HG03342 (cell line): ENCODE results near the gene GOLGA2.
"Not testable (repeated sequence)": the region's sequence is repeated elsewhere in the genome, so short reads cannot be mapped to it uniquely, and the experiment has no call there.

Experiments used
- ATAC-seq: cut with Tn5 transposase; IDR thresholded peaks from one replicate; pipeline ENCODE4 v1.9.1; 2021; ENCODE audit warnings: mild to moderate bottlenecking, moderate library complexity; ENCODE audit not compliant: unreplicated experiment

GOLGA2 gene

DNA sequence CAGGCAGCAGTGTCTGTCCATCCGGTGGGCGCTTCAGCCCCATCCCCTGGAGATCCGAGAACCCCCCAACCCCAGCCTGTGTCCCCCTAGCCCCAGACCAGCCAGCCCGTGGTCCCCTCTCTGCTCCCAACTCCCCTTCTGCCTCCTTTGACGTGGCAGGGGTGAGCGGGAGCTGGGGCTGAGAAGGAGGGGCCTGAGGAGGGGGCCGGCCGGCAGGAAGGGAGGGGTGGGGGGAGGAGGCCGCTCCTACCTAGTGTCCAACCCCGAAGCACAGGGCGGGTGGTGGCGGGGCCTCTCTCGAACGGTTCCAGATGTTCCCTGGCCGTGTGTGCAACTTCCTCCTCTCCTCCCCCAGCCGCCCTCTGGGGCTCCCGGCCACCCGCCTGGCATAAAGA is 31.0 kb downstream of the GOLGA2 start:
- ATAC-seq: no peak

- ATAC-seq: no peak
Measured at GRCh38 chr9:128244091-128244836, 31.5 kb downstream of the GOLGA2 start.

DNA sequence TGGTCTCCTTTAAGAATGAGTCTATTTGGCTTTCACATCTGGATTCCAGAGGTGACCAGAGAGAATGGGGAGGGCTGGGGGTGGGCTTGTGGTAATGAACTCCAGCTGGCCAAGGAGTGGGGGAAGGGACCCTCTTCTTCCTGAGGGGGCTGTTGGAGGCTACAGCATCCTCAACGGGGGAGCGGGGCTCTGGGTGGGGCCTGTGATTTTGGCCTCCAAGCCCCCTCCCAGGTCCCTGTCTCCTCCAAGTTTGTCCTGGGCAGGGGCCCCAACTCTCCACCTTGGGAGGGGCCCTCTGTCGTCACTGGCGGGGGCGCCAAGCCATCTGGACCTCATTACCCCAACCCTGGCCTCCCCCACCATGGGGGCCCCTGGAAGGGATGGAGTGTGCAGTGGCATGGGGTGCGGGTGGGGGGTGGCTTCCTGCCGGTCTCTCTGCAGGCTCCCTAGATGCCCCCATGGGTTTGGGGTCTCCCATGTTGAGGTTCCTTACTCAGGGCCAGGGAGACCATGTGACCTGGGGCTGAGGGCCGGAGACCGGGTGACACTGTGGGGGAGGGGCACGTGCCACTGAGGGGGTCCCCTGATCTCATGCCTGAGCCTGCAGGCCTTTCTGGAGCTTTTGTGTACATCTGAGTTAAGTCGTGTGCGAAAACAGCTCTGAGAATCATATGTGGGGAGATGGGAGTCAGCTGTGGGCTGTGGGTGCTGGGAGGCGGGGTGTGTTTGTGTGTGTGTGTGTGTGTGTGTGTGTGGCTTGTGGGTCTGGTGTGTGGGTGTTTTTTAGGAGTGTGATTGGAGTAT is 32.4 kb downstream of the GOLGA2 start:
- ATAC-seq: no peak

- no peak for ATAC-seq
Measured at GRCh38 chr9:128242828-128243214, 33.0 kb downstream of the GOLGA2 start.

DNA sequence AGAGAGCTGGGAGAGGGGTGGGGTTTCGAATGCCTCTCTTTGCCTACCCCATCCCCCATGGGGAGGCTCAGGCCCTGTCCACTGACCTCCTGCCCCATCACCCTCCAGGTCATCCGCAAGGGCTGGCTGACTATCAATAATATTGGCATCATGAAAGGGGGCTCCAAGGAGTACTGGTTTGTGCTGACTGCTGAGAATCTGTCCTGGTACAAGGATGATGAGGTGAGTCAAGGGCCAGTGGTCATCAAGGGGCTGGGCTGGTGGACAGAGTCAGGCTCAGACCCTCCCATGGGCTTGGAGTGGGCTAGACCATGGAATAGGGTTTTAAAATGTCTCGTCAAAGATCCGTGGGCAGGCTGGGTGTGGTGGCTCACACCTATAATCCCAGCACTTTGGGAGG is 33.7 kb downstream of the GOLGA2 start:
- no peak for ATAC-seq

DNA sequence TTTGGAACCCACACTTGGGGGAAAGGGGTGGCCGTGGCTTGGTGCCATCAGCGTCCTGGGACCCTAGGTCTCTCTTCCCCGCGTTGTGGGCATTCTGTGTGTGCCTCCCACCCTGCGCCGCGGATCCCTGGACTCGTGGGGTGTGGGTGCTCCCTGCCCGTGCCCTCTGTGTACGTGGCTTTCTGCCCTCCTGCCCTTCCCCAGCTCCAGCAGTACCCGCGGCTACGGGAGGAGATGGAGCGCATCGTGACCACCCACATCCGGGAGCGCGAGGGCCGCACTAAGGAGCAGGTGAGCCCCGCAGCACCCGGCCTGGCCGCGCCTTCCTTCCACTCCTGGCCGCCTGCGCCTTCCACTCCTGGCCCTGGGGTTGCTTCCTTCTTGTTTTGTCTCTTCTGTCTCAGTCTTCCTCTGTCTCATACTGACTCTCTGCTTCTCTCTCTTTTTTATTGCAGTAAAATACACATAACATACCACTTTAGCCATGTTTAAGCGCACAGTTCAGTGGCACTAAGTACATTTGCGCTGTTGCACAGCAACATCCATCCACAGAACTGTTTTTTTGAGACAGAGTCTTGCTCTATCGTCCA is 41.9 kb downstream of the GOLGA2 start:
- ATAC-seq: no peak

DNA sequence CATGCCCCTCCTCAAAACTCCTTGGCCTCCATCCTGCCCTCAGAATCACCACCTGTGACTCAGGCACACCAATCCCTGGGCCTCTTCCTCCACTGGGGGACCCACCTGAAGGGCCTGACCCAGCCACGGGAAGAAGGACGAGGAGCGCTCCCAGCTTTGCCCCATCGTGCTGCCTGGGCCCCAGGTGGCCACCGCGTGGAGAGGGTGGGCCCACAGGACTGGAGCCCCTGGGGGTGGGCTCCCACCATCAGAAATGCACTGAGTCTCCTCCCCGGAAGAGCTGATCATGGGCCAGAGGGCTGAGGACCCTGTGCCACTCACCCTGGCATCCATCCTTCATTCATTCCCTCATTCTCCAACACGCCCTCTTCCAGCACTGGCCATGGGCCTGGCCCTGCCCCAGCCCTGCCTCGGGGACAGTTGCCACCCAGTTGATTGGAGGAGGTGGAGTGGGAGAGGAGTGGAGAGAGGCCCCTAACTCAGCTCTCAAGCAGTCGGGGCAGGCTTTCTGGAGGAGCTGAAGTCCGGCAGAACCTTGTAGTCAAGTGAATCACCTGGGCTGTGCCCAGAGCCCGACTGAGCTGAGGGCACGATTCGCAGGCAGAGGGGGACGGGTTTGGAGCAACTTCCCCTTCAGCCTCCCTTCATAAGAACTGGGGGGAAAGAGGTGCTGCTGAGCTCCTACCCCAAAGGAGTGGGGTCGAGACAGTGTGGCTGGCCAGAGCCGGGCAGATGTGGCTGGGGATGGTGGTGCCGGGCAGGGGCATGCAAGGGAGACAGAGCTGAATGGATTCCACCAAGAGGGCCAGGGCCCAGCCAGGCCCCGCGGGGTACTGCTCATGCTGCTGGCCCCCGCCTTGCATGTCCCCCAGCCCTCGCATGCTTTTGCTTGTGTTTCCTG is 43.0 kb downstream of the GOLGA2 start:
- no peak for ATAC-seq

GRCh38 chr9:128231638-128232527 is 43.9 kb downstream of the GOLGA2 start:
- no peak for ATAC-seq

- ATAC-seq: not testable (repeated sequence)
Measured at GRCh38 chr9:128230897-128231296, 44.9 kb downstream of the GOLGA2 start.

DNA sequence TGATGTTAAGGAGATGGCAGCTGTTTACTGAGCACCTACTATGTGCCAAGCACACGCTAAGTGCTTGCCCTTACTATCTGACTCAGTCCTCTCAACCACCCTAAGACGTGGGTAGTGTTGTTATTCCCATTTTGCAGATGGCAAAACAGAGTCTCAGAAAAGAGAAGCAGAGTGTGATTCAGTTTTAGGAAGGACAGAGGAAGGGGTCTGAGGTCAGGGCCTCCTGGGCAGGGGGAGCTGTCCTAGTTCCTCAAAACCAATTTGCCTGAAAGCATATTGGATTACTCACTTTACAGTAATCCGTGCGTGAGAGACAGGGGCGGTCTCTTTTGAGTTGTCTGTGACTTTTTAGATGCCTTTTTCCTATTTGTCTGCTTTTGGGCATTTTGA is 49.4 kb downstream of the GOLGA2 start:
- no peak for ATAC-seq

DNA sequence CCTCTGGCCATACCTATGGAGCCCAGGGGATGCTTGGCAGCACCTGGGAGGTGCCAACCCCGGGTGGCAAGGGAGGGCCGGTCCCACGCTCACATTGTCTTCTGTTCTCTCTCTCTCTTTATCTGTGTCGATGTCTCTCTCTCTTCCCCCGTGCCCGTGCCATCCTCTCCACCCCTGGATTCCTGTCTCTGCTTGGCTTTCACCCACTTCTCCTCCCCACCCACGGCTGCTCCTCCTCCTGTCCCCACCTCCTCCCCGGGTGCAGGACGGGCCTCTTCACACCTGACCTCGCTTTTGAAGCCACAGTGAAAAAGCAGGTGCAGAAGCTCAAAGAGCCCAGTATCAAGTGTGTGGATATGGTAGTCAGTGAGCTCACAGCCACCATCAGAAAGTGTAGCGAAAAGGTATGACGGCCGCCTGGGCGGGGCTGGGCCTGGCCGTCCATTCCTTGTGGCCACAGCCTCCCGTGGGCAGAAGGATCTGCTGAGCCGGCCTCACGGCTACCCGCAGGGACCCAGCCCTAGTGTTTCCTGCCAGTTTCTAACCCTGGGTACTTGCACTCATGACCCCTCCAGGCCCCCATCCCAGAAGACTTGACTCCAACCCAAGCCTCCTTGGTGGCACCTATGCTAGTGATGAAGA is 49.9 kb downstream of the GOLGA2 start:
- ATAC-seq: no peak

DNA sequence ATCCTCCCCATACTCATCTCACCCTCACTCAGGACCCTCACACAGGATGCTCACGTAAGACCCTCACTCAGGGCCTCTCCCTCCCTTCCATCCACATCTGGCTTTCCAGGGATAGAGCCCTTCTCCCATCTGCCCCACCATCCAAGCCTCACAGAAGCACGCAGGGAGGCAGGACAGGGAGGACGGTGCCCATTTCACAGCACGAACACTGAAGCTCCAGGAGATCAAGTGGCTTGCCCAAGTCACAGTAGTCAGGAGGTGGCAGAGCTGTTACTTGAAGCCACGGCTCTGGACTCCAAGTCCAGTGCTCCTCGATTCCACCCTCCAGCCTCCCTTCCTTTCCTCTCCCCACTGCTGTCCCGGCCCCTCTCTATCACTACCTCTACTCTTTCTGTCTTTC is 50.9 kb downstream of the GOLGA2 start:
- ATAC-seq: no peak

GRCh38 chr9:128222880-128223670 is 52.7 kb downstream of the GOLGA2 start:
- ATAC-seq: no peak

- no peak for ATAC-seq
Measured at GRCh38 chr9:128222026-128222425, 53.8 kb downstream of the GOLGA2 start.

DNA sequence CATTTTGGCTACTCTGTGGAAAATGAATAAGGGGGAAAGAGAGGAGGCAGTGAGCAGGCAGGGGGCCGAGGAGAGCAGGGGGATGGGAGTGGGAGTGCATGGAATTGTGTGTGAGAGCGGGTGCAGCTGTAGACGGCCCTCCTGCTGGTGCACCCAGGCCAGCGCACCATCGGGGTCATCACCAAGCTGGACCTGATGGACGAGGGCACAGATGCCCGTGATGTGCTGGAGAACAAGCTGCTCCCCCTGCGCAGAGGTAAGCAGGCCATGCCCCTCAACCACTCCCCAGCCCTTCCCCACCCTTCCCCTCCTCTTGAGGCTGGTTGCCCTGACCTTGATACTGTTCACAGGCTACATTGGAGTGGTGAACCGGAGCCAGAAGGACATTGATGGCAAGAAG is 56.0 kb downstream of the GOLGA2 start:
- ATAC-seq: no peak

DNA sequence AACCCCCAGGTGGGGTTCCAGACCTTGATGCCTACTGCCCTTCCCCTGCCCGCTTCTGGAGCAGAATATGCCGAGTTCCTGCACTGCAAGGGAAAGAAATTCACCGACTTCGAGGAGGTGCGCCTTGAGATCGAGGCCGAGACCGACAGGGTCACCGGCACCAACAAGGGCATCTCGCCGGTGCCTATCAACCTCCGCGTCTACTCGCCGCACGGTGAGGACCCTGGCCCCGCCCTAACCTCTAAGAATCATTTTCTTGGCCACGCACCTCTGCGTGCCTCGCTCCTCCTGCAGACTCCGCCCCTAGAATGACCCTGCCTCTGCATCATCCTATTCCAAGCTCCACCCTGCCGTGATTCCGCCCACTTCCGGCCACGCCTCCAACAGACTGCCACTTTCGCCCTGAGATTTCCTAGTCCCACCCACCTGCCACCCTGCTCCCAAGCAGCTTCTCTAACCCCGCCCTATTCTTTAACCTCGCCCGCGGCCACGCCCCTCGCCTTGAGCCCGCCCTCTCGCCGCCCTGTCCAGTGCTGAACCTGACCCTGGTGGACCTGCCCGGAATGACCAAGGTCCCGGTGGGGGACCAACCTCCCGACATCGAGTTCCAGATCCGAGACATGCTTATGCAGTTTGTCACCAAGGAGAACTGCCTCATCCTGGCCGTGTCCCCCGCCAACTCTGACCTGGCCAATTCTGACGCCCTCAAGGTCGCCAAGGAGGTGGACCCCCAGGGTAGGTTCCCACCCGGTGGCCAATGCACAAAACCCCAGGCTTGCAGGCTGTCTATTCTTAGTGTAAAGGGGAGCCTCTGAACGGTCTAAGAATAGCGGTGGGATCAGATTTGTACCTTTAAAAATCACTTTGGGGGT is 57.1 kb downstream of the GOLGA2 start:
- peak; percentile 91 for ATAC-seq

DNA sequence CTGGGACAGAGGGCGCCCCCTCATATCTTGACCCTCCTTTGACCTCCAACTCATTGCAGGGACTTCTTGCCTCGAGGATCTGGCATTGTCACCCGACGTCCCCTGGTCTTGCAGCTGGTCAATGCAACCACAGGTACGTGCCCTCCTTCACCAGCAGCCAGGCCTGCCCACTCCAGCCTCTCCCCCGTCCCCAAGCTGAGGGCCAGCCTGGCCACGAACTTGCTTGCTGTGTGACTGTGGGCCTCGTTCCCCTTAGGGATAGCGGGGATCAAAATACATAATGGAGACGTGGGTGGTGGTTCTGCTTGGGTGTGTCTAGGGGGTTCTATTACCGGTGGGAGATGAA is 57.7 kb downstream of the GOLGA2 start:
- no peak for ATAC-seq
